WI38 (cell line): ENCODE results near the gene ZNF426.

ENCODE experiments used
- H3K4me3 ChIP-seq: 2 replicates; pipeline ENCODE4 v1.5.1; 2011; ENCODE audit warnings: low read depth, mild to moderate bottlenecking, control low read depth, low read length
- TF ChIP-seq, protein P1 (sequence below): IDR thresholded peaks from 2 replicates; pipeline ENCODE4 v1.5.1; 2012; ENCODE audit warnings: low read depth, mild to moderate bottlenecking, control low read depth, low read length

Gene ZNF426

DNA sequence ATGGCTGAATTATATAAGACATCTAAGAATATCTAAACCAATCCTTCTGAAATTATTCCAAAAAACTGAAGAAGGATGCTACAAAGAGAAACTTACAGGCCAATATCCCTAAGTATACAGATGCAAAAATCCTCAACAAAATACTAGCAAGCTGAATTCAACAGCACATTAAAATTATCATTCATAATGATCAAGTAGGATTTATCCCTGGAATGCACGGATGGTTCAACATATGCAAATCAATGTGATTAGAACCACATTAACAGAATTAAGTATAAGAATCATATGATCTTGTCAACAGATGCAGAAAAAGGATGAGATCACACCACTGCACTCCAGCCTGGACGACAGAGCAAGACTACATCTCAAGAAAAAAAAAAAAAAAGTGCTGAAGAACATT lies 53.3 kb downstream of the ZNF426 start:
- H3K4me3 ChIP-seq: no peak overlapping the region

DNA sequence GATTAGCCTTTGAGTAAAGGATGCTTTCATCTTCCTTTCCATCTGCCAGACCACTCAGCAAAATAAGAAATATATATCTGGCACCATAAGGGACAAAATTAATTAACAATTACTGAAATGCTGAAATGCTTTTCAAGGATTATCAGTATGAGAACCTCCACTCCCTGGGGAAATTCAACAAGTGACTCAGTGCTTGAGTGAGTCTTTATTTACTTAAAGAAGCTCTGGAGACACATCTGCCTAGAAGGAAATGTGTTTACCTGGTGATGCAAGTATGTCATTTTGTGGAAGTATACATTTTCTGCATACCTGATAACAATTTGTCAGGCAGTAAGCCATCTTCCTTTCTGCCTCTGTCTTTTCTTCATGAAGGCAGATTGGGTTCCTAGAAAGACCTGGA lies 63.5 kb downstream of the ZNF426 start:
- H3K4me3 ChIP-seq: no peak overlapping the region
- TF ChIP-seq, protein P1, sequence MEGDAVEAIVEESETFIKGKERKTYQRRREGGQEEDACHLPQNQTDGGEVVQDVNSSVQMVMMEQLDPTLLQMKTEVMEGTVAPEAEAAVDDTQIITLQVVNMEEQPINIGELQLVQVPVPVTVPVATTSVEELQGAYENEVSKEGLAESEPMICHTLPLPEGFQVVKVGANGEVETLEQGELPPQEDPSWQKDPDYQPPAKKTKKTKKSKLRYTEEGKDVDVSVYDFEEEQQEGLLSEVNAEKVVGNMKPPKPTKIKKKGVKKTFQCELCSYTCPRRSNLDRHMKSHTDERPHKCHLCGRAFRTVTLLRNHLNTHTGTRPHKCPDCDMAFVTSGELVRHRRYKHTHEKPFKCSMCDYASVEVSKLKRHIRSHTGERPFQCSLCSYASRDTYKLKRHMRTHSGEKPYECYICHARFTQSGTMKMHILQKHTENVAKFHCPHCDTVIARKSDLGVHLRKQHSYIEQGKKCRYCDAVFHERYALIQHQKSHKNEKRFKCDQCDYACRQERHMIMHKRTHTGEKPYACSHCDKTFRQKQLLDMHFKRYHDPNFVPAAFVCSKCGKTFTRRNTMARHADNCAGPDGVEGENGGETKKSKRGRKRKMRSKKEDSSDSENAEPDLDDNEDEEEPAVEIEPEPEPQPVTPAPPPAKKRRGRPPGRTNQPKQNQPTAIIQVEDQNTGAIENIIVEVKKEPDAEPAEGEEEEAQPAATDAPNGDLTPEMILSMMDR: no peak

More for the DNA sequence above, 53.3 kb downstream of the ZNF426 start:
- TF ChIP-seq, protein P1: no peak
